AG04449 (cell line): ENCODE results near the gene SPINK6.

Experiments
- CTCF ChIA-PET: fragments of 350-600 bp; formaldehyde crosslinking; extraction: SDS; loops from one replicate; lab custom pipeline; 2021; ENCODE audit warnings: antibody characterized with exemption; lab: Yijun Ruan, JAX
- POLR2A ChIA-PET: fragments of 400-600, 350-600 bp; formaldehyde crosslinking; extraction: SDS; loops from one replicate; lab custom pipeline; 2020; ENCODE audit warnings: antibody characterized with exemption, inconsistent platforms; lab: Yijun Ruan, JAX
- DNase-seq: peaks from one replicate; pipeline ENCODE4 v3.0.0-alpha.2; 2010; ENCODE audit warnings: low read depth, low spot score
- H3K4me3 ChIP-seq: 2 replicates; pipeline ENCODE4 v1.5.1; 2011; ENCODE audit warnings: low read depth, mild to moderate bottlenecking, control low read depth, low read length
- TF ChIP-seq, protein P1 (sequence below): IDR thresholded peaks from one replicate; pipeline ENCODE4 v1.5.1; 2011; ENCODE audit warnings: mild to moderate bottlenecking, moderate library complexity, low read length, control low read depth, inconsistent platforms; ENCODE audit not compliant: insufficient read depth; ENCODE audit errors: missing control alignments

SPINK6 gene

GRCh38 chr5:148172377-148172776, 30.5 kb upstream of the SPINK6 start:
- no peak for DNase-seq
- TF ChIP-seq, protein P1, sequence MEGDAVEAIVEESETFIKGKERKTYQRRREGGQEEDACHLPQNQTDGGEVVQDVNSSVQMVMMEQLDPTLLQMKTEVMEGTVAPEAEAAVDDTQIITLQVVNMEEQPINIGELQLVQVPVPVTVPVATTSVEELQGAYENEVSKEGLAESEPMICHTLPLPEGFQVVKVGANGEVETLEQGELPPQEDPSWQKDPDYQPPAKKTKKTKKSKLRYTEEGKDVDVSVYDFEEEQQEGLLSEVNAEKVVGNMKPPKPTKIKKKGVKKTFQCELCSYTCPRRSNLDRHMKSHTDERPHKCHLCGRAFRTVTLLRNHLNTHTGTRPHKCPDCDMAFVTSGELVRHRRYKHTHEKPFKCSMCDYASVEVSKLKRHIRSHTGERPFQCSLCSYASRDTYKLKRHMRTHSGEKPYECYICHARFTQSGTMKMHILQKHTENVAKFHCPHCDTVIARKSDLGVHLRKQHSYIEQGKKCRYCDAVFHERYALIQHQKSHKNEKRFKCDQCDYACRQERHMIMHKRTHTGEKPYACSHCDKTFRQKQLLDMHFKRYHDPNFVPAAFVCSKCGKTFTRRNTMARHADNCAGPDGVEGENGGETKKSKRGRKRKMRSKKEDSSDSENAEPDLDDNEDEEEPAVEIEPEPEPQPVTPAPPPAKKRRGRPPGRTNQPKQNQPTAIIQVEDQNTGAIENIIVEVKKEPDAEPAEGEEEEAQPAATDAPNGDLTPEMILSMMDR: no peak
- CTCF ChIA-PET: interaction anchor here (0.9 to 1.2 kb wide), 2 partner anchors 11 to 561 kb away, joined by 3 read pairs; no protein-coding TSS in a partner anchor
- POLR2A ChIA-PET: no interaction called here
- no peak overlapping the region for H3K4me3 ChIP-seq

DNA sequence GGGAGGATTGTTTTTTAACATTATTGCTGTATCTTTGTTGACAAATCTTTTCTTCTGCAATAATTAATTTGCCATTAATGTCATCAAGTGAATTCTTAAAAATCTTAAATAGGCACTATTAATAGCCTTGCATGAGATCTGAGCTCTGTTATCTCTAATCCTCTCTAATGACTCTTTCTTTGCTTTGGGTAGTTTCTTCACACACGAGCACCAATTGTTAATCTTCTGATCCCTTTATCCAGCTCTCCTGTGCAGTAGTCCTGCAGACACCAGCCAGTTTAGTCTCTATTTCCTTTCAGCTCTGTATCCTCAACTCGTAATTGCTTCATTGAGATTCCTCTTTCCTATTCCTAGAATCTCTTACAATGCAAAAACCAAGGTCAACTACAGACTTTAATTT, 26.4 kb upstream of the SPINK6 start:
- no peak overlapping the region for H3K4me3 ChIP-seq
- ChIA-PET POLR2A (no interaction called here), CTCF (interaction anchor here (0.9 to 6.9 kb wide), 2 partner anchors 198 to 556 kb away, joined by 3 to 101 read pairs; no protein-coding TSS in a partner anchor)
- no peak for DNase-seq
- TF ChIP-seq, protein P1: no peak

GRCh38 chr5:148177207-148177606, 25.6 kb upstream of the SPINK6 start:
- ChIA-PET POLR2A (no interaction called here), CTCF (interaction anchor here (6.9 kb wide), 1 partner anchor 556 kb away, joined by 101 read pairs; no protein-coding TSS in a partner anchor)
- no peak overlapping the region for H3K4me3 ChIP-seq
- TF ChIP-seq, protein P1: no peak
- DNase-seq: no peak

DNA sequence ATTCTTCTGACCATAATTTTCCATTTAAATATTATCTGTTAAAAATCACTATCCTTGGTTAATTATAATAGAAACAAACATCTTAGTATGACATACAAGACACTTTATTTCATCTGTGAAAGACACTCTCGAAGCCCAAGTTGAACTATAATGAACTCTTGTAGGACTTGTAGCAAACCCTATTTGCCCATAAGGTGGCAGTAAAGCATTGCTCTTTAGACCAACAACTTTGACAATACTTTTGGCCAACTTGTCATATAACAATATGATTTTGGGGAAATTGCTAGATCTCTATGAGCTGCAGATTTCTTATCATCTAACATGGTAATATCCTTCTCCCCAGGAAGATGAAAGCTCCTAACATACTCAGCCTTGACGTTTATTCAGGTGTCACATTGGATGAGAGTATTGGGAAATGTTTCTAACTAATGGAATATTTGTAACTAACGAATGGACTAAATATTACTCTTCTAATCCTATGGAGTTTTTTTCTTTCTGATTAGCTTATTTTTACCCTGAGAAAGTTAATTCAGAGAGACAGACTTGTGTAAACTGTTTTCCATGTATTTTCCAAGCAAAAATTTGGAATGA, 23.5 kb upstream of the SPINK6 start:
- TF ChIP-seq, protein P1: peak; percentile 53
- CTCF ChIA-PET: interaction anchor here (0.8 to 6.9 kb wide), 12 partner anchors 14 to 936 kb away, joined by 3 to 101 read pairs (median 4); no protein-coding TSS in a partner anchor
- DNase-seq: peak; percentile 5
- POLR2A ChIA-PET: no interaction called here
- no peak overlapping the region for H3K4me3 ChIP-seq

DNA sequence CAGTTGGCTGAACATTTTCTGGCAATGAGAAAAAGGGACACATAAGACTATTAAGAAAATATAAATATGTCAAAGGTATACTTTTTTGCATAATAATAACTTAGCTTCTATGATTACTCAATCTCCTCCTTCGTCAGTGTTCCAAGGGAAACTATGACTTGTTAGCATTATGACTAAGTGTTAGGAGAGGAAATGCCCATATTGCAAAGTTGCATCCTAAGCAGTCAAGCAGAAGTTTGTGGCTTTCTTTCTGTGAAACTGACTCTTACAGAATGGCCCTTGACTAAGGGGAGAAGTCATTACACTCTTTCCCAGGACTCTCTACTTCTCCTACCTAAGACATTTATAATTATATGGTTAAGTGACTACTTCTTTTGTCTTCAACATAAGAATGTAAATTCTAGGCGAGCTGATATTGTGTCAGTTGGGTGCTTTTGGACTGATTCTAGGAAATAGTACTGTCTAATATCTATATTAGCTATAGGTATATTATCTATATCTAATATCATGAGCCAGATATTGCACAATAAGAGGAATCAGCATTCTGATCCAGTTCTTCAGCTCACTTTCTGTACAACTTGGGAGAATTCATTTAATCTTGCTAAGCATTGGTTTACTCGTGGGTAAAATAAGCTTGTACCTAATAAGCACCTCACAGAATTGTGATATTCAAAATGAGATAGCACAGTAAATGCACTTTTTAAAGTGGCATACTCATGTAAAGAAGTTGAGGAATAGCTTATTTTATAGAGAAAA, 16.4 kb upstream of the SPINK6 start:
- ChIA-PET CTCF (interaction anchor here (1.4 to 2.5 kb wide), 2 partner anchors 11 to 546 kb away, joined by 4 to 16 read pairs; no protein-coding TSS in a partner anchor), POLR2A (no interaction called here)
- H3K4me3 ChIP-seq: no peak overlapping the region
- TF ChIP-seq, protein P1: no peak
- no peak for DNase-seq

DNA sequence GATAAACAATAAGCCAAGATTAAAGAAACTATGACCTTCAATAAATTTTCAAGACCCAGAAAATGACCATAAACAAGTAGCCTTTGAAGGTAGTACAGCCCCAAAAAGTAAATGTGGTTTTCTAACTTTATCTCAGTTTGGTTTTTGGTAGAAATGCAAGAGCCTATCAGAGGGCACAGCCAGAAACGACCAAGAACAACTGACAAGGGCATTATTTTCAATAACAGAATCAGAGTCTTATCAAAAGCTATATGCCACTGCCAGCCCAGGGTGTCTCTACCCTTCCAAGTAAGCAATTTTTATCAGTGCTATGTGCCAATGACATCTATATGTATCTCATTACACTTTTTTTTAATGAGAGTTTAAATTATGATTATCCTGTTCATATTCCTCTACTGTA, 11.8 kb upstream of the SPINK6 start:
- POLR2A ChIA-PET: no interaction called here
- CTCF ChIA-PET: interaction anchor here (0.9 kb wide), 1 partner anchor 185 kb away, joined by 3 read pairs; no protein-coding TSS in a partner anchor
- TF ChIP-seq, protein P1: no peak
- H3K4me3 ChIP-seq: no peak overlapping the region
- no peak for DNase-seq
